Panc1 (cell line): ENCODE measurements around the gene TICAM2. TPM values are rescaled to one million over a fixed set of nuclear protein-coding genes. Genes with fewer than 3 reads are reported as not detected.

Experiments used
- ATAC-seq: fragments of 200-7000 bp; cut with Tn5 transposase; 2 replicates; pipeline ENCODE4 v1.9.1; 2020; ENCODE audit warnings: mild to moderate bottlenecking, moderate library complexity
- BruUV-seq: library from RNA; stranded (reverse); fragments of 400-500 nt; replicated peaks from 2 replicates; lab custom pipeline; 2021; lab: Mats Ljungman, UMichigan
- CTCF ChIA-PET: fragments of 300-600 bp; sonication (Branson Sonifier 250); formaldehyde crosslinking; loops from one replicate; lab custom pipeline; 2022; ENCODE audit warnings: antibody characterized with exemption; lab: Charles Lee
- POLR2A ChIA-PET: fragments of 300-600 bp; sonication (Branson Sonifier 250); formaldehyde crosslinking; loops from one replicate; lab custom pipeline; 2022; ENCODE audit warnings: antibody characterized with exemption; lab: Charles Lee
- DNase-seq: peaks from one replicate; pipeline ENCODE4 v3.0.0-alpha.2; 2010; ENCODE audit warnings: low read depth, low spot score
- H3K27ac ChIP-seq: 2 replicates; pipeline ENCODE4 v1.5.1; 2011; ENCODE audit warnings: mild to moderate bottlenecking, low read length, inconsistent platforms
- H3K27me3 ChIP-seq: fragments of 200-500 bp; sonication (Bioruptor generic); 2 replicates; pipeline ENCODE4 v1.6.0; 2014; ENCODE audit warnings: low read length, inconsistent platforms; ENCODE audit not compliant: control insufficient read depth, insufficient read depth
- H3K36me3 ChIP-seq: fragments of 200-500 bp; sonication (Bioruptor generic); 2 replicates; pipeline ENCODE4 v1.5.1; 2014; ENCODE audit warnings: inconsistent platforms, mild to moderate bottlenecking, low read length, moderate library complexity; ENCODE audit not compliant: control insufficient read depth, insufficient read depth
- H3K4me1 ChIP-seq: 2 replicates; pipeline ENCODE4 v1.5.1; 2011; ENCODE audit warnings: inconsistent platforms, mild to moderate bottlenecking, low read length, moderate library complexity; ENCODE audit not compliant: control insufficient read depth, insufficient read depth
- H3K4me3 ChIP-seq, 2 experiments: 2 replicates each; pipeline ENCODE4 v1.5.1; 2011 to 2012; ENCODE audit warnings: low read depth in 2 of 2, low read length in 2 of 2, mild to moderate bottlenecking in 2 of 2, inconsistent platforms in 1 of 2, moderate library complexity in 1 of 2
- H3K9me3 ChIP-seq: fragments of 200-500 bp; sonication (Bioruptor generic); 2 replicates; pipeline ENCODE4 v1.5.1; 2014; ENCODE audit warnings: low read depth, mild to moderate bottlenecking, inconsistent platforms, low read length, moderate library complexity; ENCODE audit not compliant: control insufficient read depth, insufficient read depth
- CTCF ChIP-seq: fragments of 450-650 bp; IDR thresholded peaks from 2 replicates; pipeline ENCODE4 v1.5.1; 2017; ENCODE audit warnings: mild to moderate bottlenecking
- POLR2AphosphoS5 ChIP-seq: IDR thresholded peaks from 2 replicates; pipeline ENCODE4 v1.6.1; 2012; ENCODE audit warnings: mild to moderate bottlenecking, low read depth, low read length, moderate library complexity
- REST ChIP-seq, 2 experiments: IDR thresholded peaks; 2 replicates each; pipeline ENCODE4 v1.6.1; 2011 to 2012; ENCODE audit warnings: low read depth in 2 of 2, control low read depth in 1 of 2, low read length in 1 of 2, mild to moderate bottlenecking in 1 of 2, moderate library complexity in 1 of 2; ENCODE audit not compliant: insufficient read depth in 1 of 2
- SIN3A ChIP-seq: IDR thresholded peaks from 2 replicates; pipeline ENCODE4 v1.6.1; 2012; ENCODE audit warnings: low read depth, mild to moderate bottlenecking, low read length, moderate library complexity, borderline replicate concordance; ENCODE audit not compliant: insufficient read depth
- TCF7L2 ChIP-seq: IDR thresholded peaks from 2 replicates; pipeline ENCODE4 v1.6.1; 2011; ENCODE audit warnings: mild to moderate bottlenecking, low read depth, low read length, inconsistent platforms
- in situ Hi-C: cut with HindIII; loops from 2 replicates; pipeline ENCODE4 v1.10.0; 2016; ENCODE audit warnings: low sequenced_read_pairs, low pct_unique_long_range_greater_than_20kb
- intact Hi-C: fragments of 100-400 bp; cut with micrococcal nuclease; formaldehyde crosslinking; loops from one replicate; pipeline ENCODE4 v1.10.0; 2022; ENCODE audit not compliant: unreplicated experiment
- total RNA-seq: library from RNA; stranded (reverse); gene quantifications from one replicate; pipeline ENCODE4 v1.2.1, GENCODE V29; 2021; ENCODE audit not compliant: unreplicated experiment

TICAM2 gene
- total RNA-seq, 1 experiment from 2014 or later = 1.6 TPM

DNA sequence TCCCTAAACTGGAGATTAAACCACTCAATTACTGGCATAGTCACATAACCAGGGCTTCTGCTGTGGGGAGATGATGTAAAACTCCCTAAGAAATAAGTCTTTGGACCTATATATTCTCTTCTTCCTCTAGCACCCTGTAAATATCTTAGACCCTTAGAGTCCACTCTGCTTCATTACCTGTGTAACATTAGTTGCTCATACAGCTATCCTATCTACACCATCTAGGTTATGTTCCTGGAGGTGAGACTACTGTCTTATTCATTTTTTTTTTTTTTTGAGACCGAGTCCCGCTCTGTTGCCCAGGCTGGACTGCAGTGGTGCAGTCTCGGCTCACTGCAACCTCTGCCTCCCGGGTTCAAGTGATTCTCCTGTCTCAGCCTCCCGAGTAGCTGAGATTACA is 9.6 kb upstream of the TICAM2 start:
- ATAC-seq (no peak), DNase-seq (no peak)
- TF ChIP-seq TCF7L2 (no peak), CTCF (no peak), REST (IDR thresholded peaks at IDR 0.05; ENCODE audit: insufficient read depth in 1 of 2, low read depth in 2 of 2, low read length in 1 of 2) (no peak), SIN3A (no peak), POLR2AphosphoS5 (no peak)
- Histone ChIP-seq H3K4me3 (no peak overlapping the region), H3K4me1 (no peaks in the 10 kb centered on the region), H3K36me3 (peaks cover 13% of the 10 kb centered on the region), H3K9me3 (no peaks in the 10 kb centered on the region), H3K27me3 (no peaks in the 10 kb centered on the region), H3K27ac (no peak overlapping the region)
- in situ Hi-C loops = no loop called here
- POLR2A ChIA-PET = interaction anchor here (0.7 kb wide), 1 partner anchor 68 kb away, joined by 10 read pairs; no protein-coding TSS in a partner anchor
- BruUV-seq = no TSS peak
- intact Hi-C loops = no loop called here
- CTCF ChIA-PET = no interaction called here

GRCh38 chr5:115607935-115608334 is 5.7 kb upstream of the TICAM2 start:
- Histone ChIP-seq H3K27me3 (no peaks in the 10 kb centered on the region), H3K4me3 (no peak overlapping the region), H3K9me3 (no peaks in the 10 kb centered on the region), H3K36me3 (peaks cover 2% of the 10 kb centered on the region; the same call in 1 of the 2 replicates), H3K27ac (no peak overlapping the region), H3K4me1 (peaks cover under 1% of the 10 kb centered on the region)
- POLR2A ChIA-PET = no interaction called here
- BruUV-seq = no TSS peak
- no peak for ATAC-seq
- TF ChIP-seq TCF7L2 = no peak
- TF ChIP-seq REST (IDR thresholded peaks at IDR 0.05; ENCODE audit: insufficient read depth in 1 of 2, low read depth in 2 of 2, low read length in 1 of 2) = no peak
- TF ChIP-seq CTCF = no peak
- TF ChIP-seq POLR2AphosphoS5 = no peak
- TF ChIP-seq SIN3A = no peak
- in situ Hi-C loops = no loop called here
- intact Hi-C loops = no loop called here
- DNase-seq = no peak
- CTCF ChIA-PET = no interaction called here
